Astrocyte (in vitro differentiated cells and primary cell): ENCODE results near the gene GPC2. TPM values are rescaled to one million over a fixed set of nuclear protein-coding genes. Genes with fewer than 3 reads are reported as not detected.

Experiments used
- DNase-seq: peaks from one replicate; pipeline ENCODE4 v3.0.0-alpha.2; 2010; ENCODE audit warnings: low read depth
- FAIRE-seq: peaks from 2 replicates; lab custom pipeline; 2011; peaks lifted over from hg19 to GRCh38; lab: Jason Lieb, UNC
- H2AFZ ChIP-seq: 2 replicates; pipeline ENCODE4 v1.6.0; 2012; ENCODE audit warnings: low read depth, low read length, inconsistent platforms
- H3K27ac ChIP-seq: 2 replicates; pipeline ENCODE4 v1.5.1; 2011; ENCODE audit warnings: low read depth, low read length, inconsistent platforms
- H3K27me3 ChIP-seq: 2 replicates; pipeline ENCODE4 v1.6.0; 2011; ENCODE audit warnings: low read length, inconsistent platforms; ENCODE audit not compliant: insufficient read depth
- H3K36me3 ChIP-seq: 2 replicates; pipeline ENCODE4 v1.5.1; 2011; ENCODE audit warnings: low read length, inconsistent platforms; ENCODE audit not compliant: insufficient read depth
- H3K4me1 ChIP-seq: 2 replicates; pipeline ENCODE4 v1.5.1; 2011; ENCODE audit warnings: low read length, inconsistent platforms; ENCODE audit not compliant: insufficient read depth
- H3K4me2 ChIP-seq: 2 replicates; pipeline ENCODE4 v1.6.0; 2012; ENCODE audit warnings: low read length, inconsistent platforms
- H3K4me3 ChIP-seq: 2 replicates; pipeline ENCODE4 v1.5.1; 2011; ENCODE audit warnings: low read depth, mild to moderate bottlenecking, low read length, inconsistent platforms; ENCODE audit not compliant: insufficient read depth
- H3K79me2 ChIP-seq: 2 replicates; pipeline ENCODE4 v1.6.0; 2012; ENCODE audit warnings: mild to moderate bottlenecking, low read length, inconsistent platforms; ENCODE audit not compliant: insufficient read depth
- H3K9ac ChIP-seq: 2 replicates; pipeline ENCODE4 v1.6.0; 2012; ENCODE audit warnings: mild to moderate bottlenecking, low read length, inconsistent platforms
- H3K9me3 ChIP-seq: 2 replicates; pipeline ENCODE4 v1.5.1; 2012; ENCODE audit warnings: low read depth, mild to moderate bottlenecking, low read length, inconsistent platforms; ENCODE audit not compliant: insufficient read depth
- H4K20me1 ChIP-seq: 2 replicates; pipeline ENCODE4 v1.6.0; 2012; ENCODE audit warnings: low read length, inconsistent platforms; ENCODE audit not compliant: insufficient read depth
- H3K27ac Mint-ChIP-seq: one replicate; pipeline ENCODE4 v1.8.0; 2021; ENCODE audit warnings: mild to moderate bottlenecking, mixed read lengths; ENCODE audit not compliant: unreplicated experiment
- H3K27me3 Mint-ChIP-seq: one replicate; pipeline ENCODE4 v1.8.0; 2021; ENCODE audit warnings: low read depth, mixed read lengths; ENCODE audit not compliant: unreplicated experiment
- H3K36me3 Mint-ChIP-seq: one replicate; pipeline ENCODE4 v1.8.0; 2021; ENCODE audit warnings: low read depth, mixed read lengths; ENCODE audit not compliant: unreplicated experiment
- H3K4me1 Mint-ChIP-seq: one replicate; pipeline ENCODE4 v1.8.0; 2021; ENCODE audit warnings: low read depth, mixed read lengths; ENCODE audit not compliant: unreplicated experiment
- H3K4me3 Mint-ChIP-seq: one replicate; pipeline ENCODE4 v1.8.0; 2021; ENCODE audit warnings: mild to moderate bottlenecking, moderate library complexity, mixed read lengths; ENCODE audit not compliant: unreplicated experiment
- H3K9me3 Mint-ChIP-seq: one replicate; pipeline ENCODE4 v1.8.0; 2021; ENCODE audit warnings: mild to moderate bottlenecking, mixed read lengths; ENCODE audit not compliant: unreplicated experiment
- EZH2 ChIP-seq: IDR thresholded peaks from 2 replicates; pipeline ENCODE4 v1.6.1; 2012; ENCODE audit warnings: mild to moderate bottlenecking, low read length, inconsistent platforms; ENCODE audit not compliant: insufficient read depth
- total RNA-seq: library from RNA; stranded (reverse); gene quantifications from 2 replicates; pipeline ENCODE4 v1.2.1, GENCODE V29; 2021
- TF ChIP-seq, protein P1 (sequence below): IDR thresholded peaks from 2 replicates; pipeline ENCODE4 v1.5.1; 2011; ENCODE audit warnings: low read depth, mild to moderate bottlenecking, inconsistent platforms, low read length, moderate library complexity; ENCODE audit not compliant: insufficient read depth

The GPC2 gene
- total RNA-seq, 1 donor from 2014 or later, result 7.6 TPM

DNA sequence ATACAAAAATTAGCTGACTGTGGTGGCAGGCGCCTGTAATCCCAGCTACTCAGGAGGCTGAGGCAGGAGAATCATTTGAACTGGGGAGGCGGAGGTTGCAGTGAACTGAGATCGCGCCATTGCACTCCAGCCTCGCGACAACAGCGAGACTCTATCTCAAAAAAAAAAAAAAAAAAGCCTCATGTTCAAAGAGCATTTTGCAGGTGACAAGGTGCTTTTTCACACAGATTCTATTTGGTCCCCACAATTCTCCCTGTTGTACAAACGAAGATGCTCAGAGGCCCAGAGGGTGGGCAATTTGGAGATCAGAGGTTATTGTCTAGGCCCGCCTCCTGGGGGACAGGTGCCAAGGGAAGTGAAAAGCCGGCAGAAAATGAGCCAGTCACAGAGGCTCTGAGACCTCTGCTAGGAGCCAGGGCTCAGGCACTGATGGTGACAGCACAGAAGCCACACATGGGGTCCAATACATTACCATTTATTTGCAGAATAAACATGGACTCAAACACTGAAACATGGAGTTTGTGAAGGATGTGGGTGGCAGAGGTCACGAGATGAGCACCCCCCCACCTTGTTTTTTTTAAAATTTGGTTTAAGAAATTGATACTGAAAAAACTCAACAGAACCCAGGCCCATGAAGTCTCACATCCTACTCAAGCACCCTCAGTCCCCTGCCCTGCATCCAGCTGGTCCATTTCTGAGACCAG, 7.9 kb downstream of the GPC2 start:
- Mint-ChIP-seq H3K27me3 (peaks cover 61% of the 10 kb centered on the region), H3K9me3 (peaks cover 3% of the 10 kb centered on the region), H3K27ac (no peak overlapping the region), H3K36me3 (peaks cover 6% of the 10 kb centered on the region), H3K4me1 (peaks cover 18% of the 10 kb centered on the region), H3K4me3 (no peak overlapping the region)
- Histone ChIP-seq H3K36me3 (no peaks in the 10 kb centered on the region), H3K4me2 (peak overlapping the region; percentile 96), H2AFZ (no peak overlapping the region), H3K4me1 (peaks cover 15% of the 10 kb centered on the region), H3K27me3 (peaks cover 12% of the 10 kb centered on the region), H3K79me2 (no peaks in the 10 kb centered on the region), H3K27ac (no peak overlapping the region), H3K9me3 (no peaks in the 10 kb centered on the region), H3K9ac (no peak overlapping the region), H3K4me3 (no peak overlapping the region), H4K20me1 (peaks cover 4% of the 10 kb centered on the region)
- no peak for FAIRE-seq
- no peak for DNase-seq
- no peak for TF ChIP-seq EZH2
- TF ChIP-seq, protein P1, sequence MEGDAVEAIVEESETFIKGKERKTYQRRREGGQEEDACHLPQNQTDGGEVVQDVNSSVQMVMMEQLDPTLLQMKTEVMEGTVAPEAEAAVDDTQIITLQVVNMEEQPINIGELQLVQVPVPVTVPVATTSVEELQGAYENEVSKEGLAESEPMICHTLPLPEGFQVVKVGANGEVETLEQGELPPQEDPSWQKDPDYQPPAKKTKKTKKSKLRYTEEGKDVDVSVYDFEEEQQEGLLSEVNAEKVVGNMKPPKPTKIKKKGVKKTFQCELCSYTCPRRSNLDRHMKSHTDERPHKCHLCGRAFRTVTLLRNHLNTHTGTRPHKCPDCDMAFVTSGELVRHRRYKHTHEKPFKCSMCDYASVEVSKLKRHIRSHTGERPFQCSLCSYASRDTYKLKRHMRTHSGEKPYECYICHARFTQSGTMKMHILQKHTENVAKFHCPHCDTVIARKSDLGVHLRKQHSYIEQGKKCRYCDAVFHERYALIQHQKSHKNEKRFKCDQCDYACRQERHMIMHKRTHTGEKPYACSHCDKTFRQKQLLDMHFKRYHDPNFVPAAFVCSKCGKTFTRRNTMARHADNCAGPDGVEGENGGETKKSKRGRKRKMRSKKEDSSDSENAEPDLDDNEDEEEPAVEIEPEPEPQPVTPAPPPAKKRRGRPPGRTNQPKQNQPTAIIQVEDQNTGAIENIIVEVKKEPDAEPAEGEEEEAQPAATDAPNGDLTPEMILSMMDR, result no peak

DNA sequence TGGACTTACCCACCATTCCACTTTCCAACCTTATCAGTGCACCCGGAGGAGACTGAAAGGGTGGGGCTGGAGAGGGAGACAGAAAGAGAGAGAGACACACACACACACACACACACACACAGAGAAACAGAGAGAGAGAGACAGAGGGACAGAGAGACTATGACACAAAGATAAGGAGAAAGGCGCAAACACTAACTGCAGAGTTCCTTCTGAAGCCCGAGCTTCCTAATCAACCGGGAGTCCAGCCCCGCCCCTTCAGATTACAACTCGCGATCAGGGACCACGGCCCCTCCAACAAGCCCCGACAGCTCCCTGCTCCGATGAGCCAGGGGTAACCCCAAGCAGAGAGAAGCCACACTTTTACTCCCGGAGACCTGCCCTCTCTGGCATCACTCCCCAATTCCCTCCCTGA, 9.3 kb downstream of the GPC2 start:
- FAIRE-seq, result no peak
- Mint-ChIP-seq H3K4me3 (peak overlapping the region; percentile 79), H3K9me3 (peaks cover 3% of the 10 kb centered on the region), H3K36me3 (peaks cover 6% of the 10 kb centered on the region), H3K27me3 (peaks cover 47% of the 10 kb centered on the region), H3K27ac (no peak overlapping the region), H3K4me1 (peaks cover 18% of the 10 kb centered on the region)
- peak overlapping the region; percentile 61 for H3K4me3 ChIP-seq
- DNase-seq, result no peak
- H3K27me3 ChIP-seq, result peaks cover 12% of the 10 kb centered on the region
- TF ChIP-seq EZH2, result no peak
- peak overlapping the region; percentile 81 for H2AFZ ChIP-seq
- no peaks in the 10 kb centered on the region for H3K9me3 ChIP-seq
- no peaks in the 10 kb centered on the region for H4K20me1 ChIP-seq
- no peaks in the 10 kb centered on the region for H3K36me3 ChIP-seq
- peaks cover 15% of the 10 kb centered on the region for H3K4me1 ChIP-seq
- no peaks in the 10 kb centered on the region for H3K79me2 ChIP-seq
- peak overlapping the region; percentile 68 for H3K9ac ChIP-seq
- H3K27ac ChIP-seq, result no peak overlapping the region
- H3K4me2 ChIP-seq, result peak overlapping the region; percentile 96

DNA sequence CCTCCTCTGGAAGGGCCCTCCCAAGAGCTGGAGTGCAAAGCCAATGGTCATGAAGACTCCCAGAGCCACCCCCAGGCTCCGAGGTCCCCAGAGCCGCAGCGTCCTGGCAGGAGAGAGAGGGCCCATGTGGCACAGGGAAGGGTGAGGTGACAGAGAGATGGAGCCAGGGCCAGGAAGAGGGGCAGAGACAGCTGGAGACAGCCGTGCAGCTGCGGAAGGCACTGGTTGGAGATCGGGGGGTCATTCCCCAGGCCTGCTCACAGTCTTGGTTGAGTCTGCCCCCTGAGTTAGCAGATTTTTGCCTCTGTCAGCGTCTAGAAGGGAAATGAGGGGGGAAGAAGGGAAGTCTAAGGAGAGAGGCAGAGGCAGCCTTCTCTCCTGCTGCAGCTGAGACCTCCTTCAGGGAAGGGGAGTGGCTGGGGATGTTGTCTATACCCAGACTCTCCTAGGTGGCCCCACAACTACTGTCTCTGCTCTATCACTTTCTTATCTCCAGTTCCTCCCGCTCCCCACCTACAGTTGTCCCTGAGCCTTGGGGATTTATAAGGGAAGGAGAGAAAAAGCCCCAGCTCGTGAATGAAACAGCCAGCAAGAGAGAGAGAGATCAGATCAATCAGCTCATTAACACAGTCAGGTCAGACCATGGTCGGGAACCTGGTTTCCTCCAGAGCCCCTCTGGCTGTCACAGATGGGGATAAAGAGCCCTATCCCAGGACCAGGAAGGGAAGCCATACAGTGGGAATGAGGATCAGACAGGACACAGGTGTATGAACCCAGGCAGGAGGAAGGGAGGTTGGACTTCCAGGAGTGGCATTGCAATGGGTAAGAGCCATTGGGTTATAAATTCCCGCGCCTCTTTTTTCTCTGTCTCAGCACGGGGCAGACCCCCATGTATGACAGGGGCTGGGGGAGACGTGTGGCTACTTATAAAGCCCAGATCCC, 9.9 kb downstream of the GPC2 start:
- H3K27me3 ChIP-seq, result peaks cover 12% of the 10 kb centered on the region
- Mint-ChIP-seq H3K27ac (no peak overlapping the region), H3K27me3 (peaks cover 47% of the 10 kb centered on the region), H3K4me1 (peaks cover 18% of the 10 kb centered on the region), H3K4me3 (peak overlapping the region; percentile 79), H3K9me3 (peaks cover 3% of the 10 kb centered on the region), H3K36me3 (peaks cover 6% of the 10 kb centered on the region)
- peak overlapping the region; percentile 81 for H2AFZ ChIP-seq
- peak overlapping the region; percentile 61 for H3K4me3 ChIP-seq
- H3K79me2 ChIP-seq, result no peaks in the 10 kb centered on the region
- H3K36me3 ChIP-seq, result no peaks in the 10 kb centered on the region
- no peak for TF ChIP-seq EZH2
- TF ChIP-seq, protein P1, result no peak
- no peaks in the 10 kb centered on the region for H4K20me1 ChIP-seq
- no peaks in the 10 kb centered on the region for H3K9me3 ChIP-seq
- FAIRE-seq (no peak), DNase-seq (no peak)
- H3K9ac ChIP-seq, result peak overlapping the region; percentile 68
- H3K4me1 ChIP-seq, result peaks cover 15% of the 10 kb centered on the region
- H3K27ac ChIP-seq, result no peak overlapping the region
- peak overlapping the region; percentile 96 for H3K4me2 ChIP-seq
